Stimulated activated CD4-positive, alpha-beta T cell treated with anti-CD3 and anti-CD28 coated beads, Interleukin-15, amount 100 ng/mL, for 24 hours (primary cell): Measurements from ENCODE around the gene TIMM10.

Experiments used
- DNase-seq: peaks from one replicate; pipeline ENCODE4 v3.0.0-alpha.2; 2020

The TIMM10 gene

GRCh38 chr11:57501953-57502352 lies 28.6 kb downstream of the TIMM10 start:
- no peak for DNase-seq

- DNase-seq, result no peak
Measured at GRCh38 chr11:57500926-57501325, 29.6 kb downstream of the TIMM10 start.

GRCh38 chr11:57500515-57500914 lies 30.0 kb downstream of the TIMM10 start:
- no peak for DNase-seq

- DNase-seq, result no peak
Measured at GRCh38 chr11:57499983-57500461, 30.5 kb downstream of the TIMM10 start.

GRCh38 chr11:57499413-57499982 lies 31.1 kb downstream of the TIMM10 start:
- peak; percentile 69 for DNase-seq

- no peak for DNase-seq
Measured at GRCh38 chr11:57498540-57498939, 32.0 kb downstream of the TIMM10 start.

GRCh38 chr11:57497303-57498247 lies 33.0 kb downstream of the TIMM10 start:
- no peak for DNase-seq

- DNase-seq, result no peak
Measured at GRCh38 chr11:57496109-57496820, 34.3 kb downstream of the TIMM10 start.

- peak; percentile 81 for DNase-seq
Measured at GRCh38 chr11:57493507-57494503, 36.7 kb downstream of the TIMM10 start.

- DNase-seq, result peak; percentile 73
Measured at GRCh38 chr11:57491371-57492061, 39.0 kb downstream of the TIMM10 start.

- DNase-seq, result no peak
Measured at GRCh38 chr11:57490456-57491248, 39.9 kb downstream of the TIMM10 start.

- no peak for DNase-seq
Measured at GRCh38 chr11:57487920-57488659, 42.5 kb downstream of the TIMM10 start.

- no peak for DNase-seq
Measured at GRCh38 chr11:57487021-57487778, 43.4 kb downstream of the TIMM10 start.

- DNase-seq, result no peak
Measured at GRCh38 chr11:57485217-57485990, 45.1 kb downstream of the TIMM10 start.

- DNase-seq, result no peak
Measured at GRCh38 chr11:57484141-57484710, 46.3 kb downstream of the TIMM10 start.

- no peak for DNase-seq
Measured at GRCh38 chr11:57483562-57483918, 47.0 kb downstream of the TIMM10 start.

- peak; percentile 82 for DNase-seq
Measured at GRCh38 chr11:57482782-57483561, 47.6 kb downstream of the TIMM10 start.
